GM23338 (cell line): Measurements from ENCODE around the gene EXD3.

ENCODE experiments used
- CREB1 ChIP-seq: fragments of 250-450 bp; sonication (Bioruptor Pico); IDR thresholded peaks from 2 replicates; pipeline ENCODE4 v1.5.0; 2020; ENCODE audit warnings: low read depth, mild to moderate bottlenecking, moderate library complexity
- CTCF ChIP-seq, 2 experiments: fragments of 200-600 bp in 1 of 2; sonication (generic) in 1 of 2; conservative IDR thresholded peaks; 2 replicates each; pipeline versions ENCODE4 v1.5.1 to v1.6.1; 2016 to 2017; ENCODE audit warnings: antibody characterized with exemption in 2 of 2, low read depth in 2 of 2, mild to moderate bottlenecking in 2 of 2, moderate library complexity in 1 of 2
- EZH2 ChIP-seq: fragments of 200-600 bp; sonication (generic); IDR thresholded peaks from one replicate; pipeline ENCODE4 v1.8.0; 2017; ENCODE audit warnings: antibody characterized with exemption, mild to moderate bottlenecking, low read depth; ENCODE audit not compliant: unreplicated experiment
- EZH2phosphoT487 ChIP-seq: fragments of 200-600 bp; sonication (generic); IDR thresholded peaks from one replicate; pipeline ENCODE4 v1.8.1; 2018; ENCODE audit warnings: antibody characterized with exemption; ENCODE audit not compliant: unreplicated experiment
- JUNB ChIP-seq: IDR thresholded peaks from one replicate; pipeline ENCODE4 v1.6.1; 2016; ENCODE audit warnings: antibody characterized with exemption; ENCODE audit not compliant: unreplicated experiment
- NANOG ChIP-seq: IDR thresholded peaks from 2 replicates; pipeline ENCODE4 v1.6.1; 2016; ENCODE audit warnings: antibody characterized with exemption, borderline replicate concordance
- POLR2AphosphoS5 ChIP-seq: IDR thresholded peaks from 2 replicates; pipeline ENCODE4 v1.6.1; 2016; ENCODE audit warnings: antibody characterized with exemption, low read depth
- STAT1 ChIP-seq: IDR thresholded peaks from one replicate; pipeline ENCODE4 v1.6.1; 2016; ENCODE audit warnings: antibody characterized with exemption; ENCODE audit not compliant: unreplicated experiment
- ZNF114 ChIP-seq: fragments of 250-450 bp; sonication (Bioruptor Pico); IDR thresholded peaks from 2 replicates; pipeline ENCODE4 v1.5.0; 2020; ENCODE audit warnings: mild to moderate bottlenecking, moderate library complexity
- TF ChIP-seq, protein P1 (sequence below): IDR thresholded peaks from 2 replicates; pipeline ENCODE4 v1.6.1; 2016; ENCODE audit warnings: antibody characterized with exemption
- TF ChIP-seq, protein P2 (sequence below): IDR thresholded peaks from one replicate; pipeline ENCODE4 v1.6.1; 2018; ENCODE audit warnings: antibody characterized with exemption; ENCODE audit not compliant: unreplicated experiment

DNA sequence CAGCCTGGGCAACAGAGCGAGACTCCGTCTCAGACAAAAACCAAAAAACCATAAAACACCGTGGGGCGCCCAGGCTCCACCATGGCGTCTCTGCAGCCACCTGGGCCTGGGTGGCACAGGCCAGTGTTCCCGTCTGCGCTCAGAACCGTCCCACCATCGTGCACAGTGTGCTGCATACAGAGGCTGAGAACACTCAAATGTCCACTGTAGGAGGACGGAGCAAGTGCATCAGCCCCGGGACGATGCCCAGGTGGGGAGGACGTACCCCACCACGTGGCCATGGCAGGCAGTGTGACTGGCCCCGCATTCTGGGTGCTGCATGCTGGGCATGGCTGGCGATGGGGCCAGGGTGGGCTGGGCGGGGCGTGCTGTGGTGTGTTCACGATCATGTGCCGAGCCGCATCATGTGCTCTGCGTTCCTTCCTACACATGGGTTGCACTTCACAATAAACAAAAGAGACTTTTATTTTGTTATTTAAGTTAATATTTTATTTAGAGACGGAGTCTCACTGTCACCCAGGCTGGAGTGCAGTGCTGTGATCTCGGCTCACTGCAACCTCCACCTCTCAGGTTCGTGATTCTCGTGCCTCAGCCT is 37.8 kb downstream of the EXD3 start:
- TF ChIP-seq CTCF (conservative IDR thresholded peaks at IDR 0.05; ENCODE audit: low read depth in 2 of 2) (no peak), NANOG (no peak), EZH2 (no peak), POLR2AphosphoS5 (no peak), JUNB (no peak), EZH2phosphoT487 (no peak), CREB1 (CRISPR knock-in tag) (no peak), ZNF114 (no peak), STAT1 (no peak)
- TF ChIP-seq, protein P1, sequence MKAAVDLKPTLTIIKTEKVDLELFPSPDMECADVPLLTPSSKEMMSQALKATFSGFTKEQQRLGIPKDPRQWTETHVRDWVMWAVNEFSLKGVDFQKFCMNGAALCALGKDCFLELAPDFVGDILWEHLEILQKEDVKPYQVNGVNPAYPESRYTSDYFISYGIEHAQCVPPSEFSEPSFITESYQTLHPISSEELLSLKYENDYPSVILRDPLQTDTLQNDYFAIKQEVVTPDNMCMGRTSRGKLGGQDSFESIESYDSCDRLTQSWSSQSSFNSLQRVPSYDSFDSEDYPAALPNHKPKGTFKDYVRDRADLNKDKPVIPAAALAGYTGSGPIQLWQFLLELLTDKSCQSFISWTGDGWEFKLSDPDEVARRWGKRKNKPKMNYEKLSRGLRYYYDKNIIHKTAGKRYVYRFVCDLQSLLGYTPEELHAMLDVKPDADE, result no peak
- TF ChIP-seq, protein P2, sequence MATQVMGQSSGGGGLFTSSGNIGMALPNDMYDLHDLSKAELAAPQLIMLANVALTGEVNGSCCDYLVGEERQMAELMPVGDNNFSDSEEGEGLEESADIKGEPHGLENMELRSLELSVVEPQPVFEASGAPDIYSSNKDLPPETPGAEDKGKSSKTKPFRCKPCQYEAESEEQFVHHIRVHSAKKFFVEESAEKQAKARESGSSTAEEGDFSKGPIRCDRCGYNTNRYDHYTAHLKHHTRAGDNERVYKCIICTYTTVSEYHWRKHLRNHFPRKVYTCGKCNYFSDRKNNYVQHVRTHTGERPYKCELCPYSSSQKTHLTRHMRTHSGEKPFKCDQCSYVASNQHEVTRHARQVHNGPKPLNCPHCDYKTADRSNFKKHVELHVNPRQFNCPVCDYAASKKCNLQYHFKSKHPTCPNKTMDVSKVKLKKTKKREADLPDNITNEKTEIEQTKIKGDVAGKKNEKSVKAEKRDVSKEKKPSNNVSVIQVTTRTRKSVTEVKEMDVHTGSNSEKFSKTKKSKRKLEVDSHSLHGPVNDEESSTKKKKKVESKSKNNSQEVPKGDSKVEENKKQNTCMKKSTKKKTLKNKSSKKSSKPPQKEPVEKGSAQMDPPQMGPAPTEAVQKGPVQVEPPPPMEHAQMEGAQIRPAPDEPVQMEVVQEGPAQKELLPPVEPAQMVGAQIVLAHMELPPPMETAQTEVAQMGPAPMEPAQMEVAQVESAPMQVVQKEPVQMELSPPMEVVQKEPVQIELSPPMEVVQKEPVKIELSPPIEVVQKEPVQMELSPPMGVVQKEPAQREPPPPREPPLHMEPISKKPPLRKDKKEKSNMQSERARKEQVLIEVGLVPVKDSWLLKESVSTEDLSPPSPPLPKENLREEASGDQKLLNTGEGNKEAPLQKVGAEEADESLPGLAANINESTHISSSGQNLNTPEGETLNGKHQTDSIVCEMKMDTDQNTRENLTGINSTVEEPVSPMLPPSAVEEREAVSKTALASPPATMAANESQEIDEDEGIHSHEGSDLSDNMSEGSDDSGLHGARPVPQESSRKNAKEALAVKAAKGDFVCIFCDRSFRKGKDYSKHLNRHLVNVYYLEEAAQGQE, result no peak
